Measurements from ENCODE around the gene ALX4.

DNA sequence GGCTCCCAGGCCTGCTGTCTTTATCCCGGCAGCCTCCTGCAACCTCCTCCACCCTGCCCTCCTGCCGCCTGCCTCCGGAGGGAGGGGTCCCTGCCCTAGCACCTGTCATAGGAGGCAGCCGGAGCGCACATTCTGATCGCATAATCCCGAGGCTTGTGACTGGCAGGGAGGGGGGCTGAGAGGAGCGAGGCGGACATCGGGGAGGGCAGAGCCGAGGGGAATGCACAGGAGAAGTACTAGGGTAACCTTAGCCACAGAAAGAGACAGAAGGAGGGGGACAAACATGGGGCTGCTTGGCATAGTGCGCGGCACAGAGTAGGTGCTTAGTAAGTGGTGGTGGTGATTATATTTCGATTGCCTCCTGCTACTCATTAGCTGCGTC is 9.2 kb upstream of the ALX4 start:
- TF ChIP-seq CTCF (IDR thresholded peaks at IDR 0.05): no peak
- no peak for TF ChIP-seq ESRRA (IDR thresholded peaks at IDR 0.05; ENCODE audit: borderline replicate concordance, low read length)
- no peak for TF ChIP-seq POLR2A (IDR thresholded peaks at IDR 0.05; ENCODE audit: low read length)
- TF ChIP-seq REST (IDR thresholded peaks at IDR 0.05): no peak
- no peak for TF ChIP-seq KDM1A (IDR thresholded peaks at IDR 0.05; ENCODE audit: low read depth)
- TF ChIP-seq CHD2 (IDR thresholded peaks at IDR 0.05; ENCODE audit: low read length, partially characterized antibody): no peak
- no peak for TF ChIP-seq NR3C1 (IDR thresholded peaks at IDR 0.05)
- TF ChIP-seq, protein P1, sequence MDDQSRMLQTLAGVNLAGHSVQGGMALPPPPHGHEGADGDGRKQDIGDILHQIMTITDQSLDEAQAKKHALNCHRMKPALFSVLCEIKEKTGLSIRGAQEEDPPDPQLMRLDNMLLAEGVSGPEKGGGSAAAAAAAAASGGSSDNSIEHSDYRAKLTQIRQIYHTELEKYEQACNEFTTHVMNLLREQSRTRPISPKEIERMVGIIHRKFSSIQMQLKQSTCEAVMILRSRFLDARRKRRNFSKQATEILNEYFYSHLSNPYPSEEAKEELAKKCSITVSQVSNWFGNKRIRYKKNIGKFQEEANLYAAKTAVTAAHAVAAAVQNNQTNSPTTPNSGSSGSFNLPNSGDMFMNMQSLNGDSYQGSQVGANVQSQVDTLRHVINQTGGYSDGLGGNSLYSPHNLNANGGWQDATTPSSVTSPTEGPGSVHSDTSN (IDR thresholded peaks at IDR 0.05): no peak
- no peak for TF ChIP-seq ZFP36 (IDR thresholded peaks at IDR 0.05; ENCODE audit: borderline replicate concordance, partially characterized antibody)
- no peak for TF ChIP-seq CBX2 (IDR thresholded peaks at IDR 0.05; ENCODE audit: borderline replicate concordance, low read depth)
- no peak for TF ChIP-seq CHD4 (IDR thresholded peaks at IDR 0.05; ENCODE audit: borderline replicate concordance)

All from A549 (cell line).